OCI-LY7 (cell line): ENCODE results near the gene CEP95. TPM values are rescaled to one million over a fixed set of nuclear protein-coding genes. Genes with fewer than 3 reads are reported as not detected.

Experiments
- BruUV-seq: library from RNA; stranded (reverse); fragments of 400-500 nt; replicated peaks from 2 replicates; lab custom pipeline; 2021; lab: Mats Ljungman, UMichigan
- CTCF ChIA-PET: fragments of 300-600 bp; sonication (Branson Sonifier 250); formaldehyde crosslinking; loops from one replicate; lab custom pipeline; 2022; ENCODE audit warnings: antibody characterized with exemption; ENCODE audit not compliant: unreplicated experiment; lab: Charles Lee
- POLR2A ChIA-PET: fragments of 300-600 bp; sonication (Branson Sonifier 250); formaldehyde crosslinking; loops from one replicate; lab custom pipeline; 2022; ENCODE audit warnings: antibody characterized with exemption; lab: Charles Lee
- DNase-seq: peaks from one replicate; pipeline ENCODE4 v3.0.0-alpha.2; 2015; ENCODE audit warnings: low spot score
- H2AFZ ChIP-seq: fragments of 200-600 bp; sonication (generic), shearing (Covaris generic); 2 replicates; pipeline ENCODE4 v1.6.1; 2014; ENCODE audit warnings: mild to moderate bottlenecking, antibody characterized with exemption, low read length, moderate library complexity
- H3K27ac ChIP-seq: fragments of 200-600 bp; sonication (generic); 2 replicates; pipeline ENCODE4 v1.5.1; 2014; ENCODE audit warnings: mixed run types, low read depth, mild to moderate bottlenecking, moderate library complexity, low read length, inconsistent platforms; ENCODE audit not compliant: poor library complexity, severe bottlenecking
- H3K36me3 ChIP-seq: fragments of 200-600 bp; sonication (generic); 2 replicates; pipeline ENCODE4 v1.6.1; 2014; ENCODE audit warnings: mild to moderate bottlenecking, antibody characterized with exemption, low read length, moderate library complexity, mixed read lengths; ENCODE audit not compliant: insufficient read depth
- H3K4me1 ChIP-seq: fragments of 200-600 bp; sonication (generic); 2 replicates; pipeline ENCODE4 v1.5.1; 2014; ENCODE audit warnings: mild to moderate bottlenecking, low read length; ENCODE audit not compliant: insufficient read depth, poor library complexity, severe bottlenecking
- H3K4me2 ChIP-seq: fragments of 200-600 bp; sonication (generic); 2 replicates; pipeline ENCODE4 v1.6.1; 2014; ENCODE audit warnings: mild to moderate bottlenecking, low read length
- H3K4me3 ChIP-seq: fragments of 200-600 bp; sonication (generic); 2 replicates; pipeline ENCODE4 v1.5.1; 2014; ENCODE audit warnings: mild to moderate bottlenecking, low read depth, low read length; ENCODE audit not compliant: poor library complexity, severe bottlenecking
- H3K79me2 ChIP-seq: fragments of 200-600 bp; sonication (generic); 2 replicates; pipeline ENCODE4 v1.6.1; 2016; ENCODE audit warnings: low read depth, mild to moderate bottlenecking, low read length, moderate library complexity, mixed read lengths; ENCODE audit not compliant: insufficient read depth
- H3K9me2 ChIP-seq: fragments of 200-600 bp; sonication (generic); 2 replicates; pipeline ENCODE4 v1.6.1; 2016; ENCODE audit warnings: mild to moderate bottlenecking, low read length, mixed read lengths; ENCODE audit not compliant: insufficient read depth
- H3K9me3 ChIP-seq: fragments of 200-600 bp; sonication (generic); 2 replicates; pipeline ENCODE4 v1.6.1; 2014; ENCODE audit warnings: mild to moderate bottlenecking, mixed run types, low read length, mixed read lengths
- H4K20me1 ChIP-seq: fragments of 200-600 bp; sonication (generic); 2 replicates; pipeline ENCODE4 v1.6.1; 2014; ENCODE audit warnings: mild to moderate bottlenecking, antibody characterized with exemption, low read length, moderate library complexity, mixed read lengths; ENCODE audit not compliant: insufficient read depth
- EZH2phosphoT487 ChIP-seq: fragments of 200-600 bp; sonication (generic); IDR thresholded peaks from 2 replicates; pipeline ENCODE4 v1.6.1; 2018; ENCODE audit warnings: low read depth, borderline replicate concordance, mild to moderate bottlenecking, mixed run types, antibody characterized with exemption, low read length, moderate library complexity, mixed read lengths
- intact Hi-C: fragments of 100-400 bp; cut with micrococcal nuclease; formaldehyde crosslinking; loops from one replicate; pipeline ENCODE4 v1.10.0; 2022; ENCODE audit not compliant: unreplicated experiment
- microRNA-seq: library from miRNA; unstranded; fragments of <30 nt; microRNA quantifications from one replicate; pipeline ENCODE4 v1.2.0, GENCODE V29; 2022; ENCODE audit warnings: borderline replicate concordance
- small RNA-seq: library from RNA; depleted of rRNA; stranded (forward); fragments of <200 nt; gene quantifications from one replicate; pipeline ENCODE3, GENCODE V24; 2014
- total RNA-seq, 2 experiments: library from RNA; depleted of rRNA in 1 of 2; stranded (reverse); fragments of >200 nt in 1 of 2; shearing (Covaris generic) in 1 of 2; gene quantifications; 2 replicates each; pipeline ENCODE4 v1.2.3, GENCODE V29; 2014 to 2022
- TF ChIP-seq, protein P1 (sequence below): fragments of 200-600 bp; sonication (generic); conservative IDR thresholded peaks from 2 replicates; pipeline ENCODE4 v1.5.1; 2014; ENCODE audit warnings: mild to moderate bottlenecking, antibody characterized with exemption, low read length, moderate library complexity, mixed read lengths

The CEP95 gene
- total RNA-seq, 2 experiments from 2014 or later, result 62.7 to 89.6 TPM

DNA sequence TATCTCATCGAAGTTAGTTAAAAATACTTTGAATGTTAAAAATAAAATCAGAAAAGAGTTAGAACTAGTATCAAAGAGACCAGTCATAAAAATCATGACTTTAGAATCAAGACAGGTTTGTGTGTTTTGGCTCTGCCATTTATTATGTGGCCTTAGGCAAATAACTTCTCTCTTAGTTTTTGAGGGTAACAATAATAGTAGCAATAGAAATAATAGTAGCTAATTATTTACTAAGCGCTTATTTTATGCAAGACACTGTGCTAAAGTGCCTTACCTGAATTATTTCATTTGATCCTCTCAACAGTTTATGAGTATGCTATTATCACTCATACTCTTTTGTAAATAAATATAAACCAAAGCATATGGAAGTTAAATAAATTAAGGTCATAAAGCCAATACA lies 78.4 kb downstream of the CEP95 start:
- POLR2A ChIA-PET, result interaction anchor here (1.7 kb wide), 1 partner anchor 10 kb away, joined by 7 read pairs; no protein-coding TSS in a partner anchor

More for the DNA sequence above, 78.4 kb downstream of the CEP95 start:
- CTCF ChIA-PET, result no interaction called here
- DNase-seq, result no peak
- Histone ChIP-seq H3K9me2 (no peaks in the 10 kb centered on the region), H3K4me2 (no peak overlapping the region), H3K36me3 (peaks cover 28% of the 10 kb centered on the region), H4K20me1 (no peaks in the 10 kb centered on the region), H3K4me3 (no peak overlapping the region), H3K27ac (no peak overlapping the region), H3K79me2 (no peaks in the 10 kb centered on the region), H2AFZ (no peak overlapping the region), H3K9me3 (no peaks in the 10 kb centered on the region), H3K4me1 (no peaks in the 10 kb centered on the region)
- TF ChIP-seq EZH2phosphoT487, result no peak
- TF ChIP-seq, protein P1, sequence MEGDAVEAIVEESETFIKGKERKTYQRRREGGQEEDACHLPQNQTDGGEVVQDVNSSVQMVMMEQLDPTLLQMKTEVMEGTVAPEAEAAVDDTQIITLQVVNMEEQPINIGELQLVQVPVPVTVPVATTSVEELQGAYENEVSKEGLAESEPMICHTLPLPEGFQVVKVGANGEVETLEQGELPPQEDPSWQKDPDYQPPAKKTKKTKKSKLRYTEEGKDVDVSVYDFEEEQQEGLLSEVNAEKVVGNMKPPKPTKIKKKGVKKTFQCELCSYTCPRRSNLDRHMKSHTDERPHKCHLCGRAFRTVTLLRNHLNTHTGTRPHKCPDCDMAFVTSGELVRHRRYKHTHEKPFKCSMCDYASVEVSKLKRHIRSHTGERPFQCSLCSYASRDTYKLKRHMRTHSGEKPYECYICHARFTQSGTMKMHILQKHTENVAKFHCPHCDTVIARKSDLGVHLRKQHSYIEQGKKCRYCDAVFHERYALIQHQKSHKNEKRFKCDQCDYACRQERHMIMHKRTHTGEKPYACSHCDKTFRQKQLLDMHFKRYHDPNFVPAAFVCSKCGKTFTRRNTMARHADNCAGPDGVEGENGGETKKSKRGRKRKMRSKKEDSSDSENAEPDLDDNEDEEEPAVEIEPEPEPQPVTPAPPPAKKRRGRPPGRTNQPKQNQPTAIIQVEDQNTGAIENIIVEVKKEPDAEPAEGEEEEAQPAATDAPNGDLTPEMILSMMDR, result no peak
- no TSS peak for BruUV-seq
- intact Hi-C loops, result no loop called here

Small RNA genes lying within 50 kb of the gene (microRNA-seq; reads per million reads assigned to microRNA genes)
- gene MIR3064, result 18.2 reads per million, percentile 27 among the genes with 10 or more reads in this experiment
- not detected for gene MIR5047

Small RNA genes lying within 50 kb of the gene (small RNA-seq; reads per million reads assigned to genes)
- not detected for gene AC009994.1
- not detected for gene ATP5MFP4

Other genes starting within 250 kb of the CEP95 start
- 7.4 and 8.5 TPM in 2 replicates for gene TEX2, start 243.7 kb upstream of the CEP95 start, total RNA-seq (2014; rRNA removed; shearing (Covaris generic))
- gene TEX2, start 243.7 kb upstream of the CEP95 start, total RNA-seq (2022), result 12.4 and 13.9 TPM in 2 replicates
- gene PECAM1, start 116.1 kb upstream of the CEP95 start, total RNA-seq (2014; rRNA removed; shearing (Covaris generic)), result 14.1 and 16.6 TPM in 2 replicates
- 25.8 and 28.4 TPM in 2 replicates for gene PECAM1, start 116.1 kb upstream of the CEP95 start, total RNA-seq (2022)
- 68.7 and 73.6 TPM in 2 replicates for gene MILR1, start 57.9 kb upstream of the CEP95 start, total RNA-seq (2014; rRNA removed; shearing (Covaris generic))
- 92.2 and 101 TPM in 2 replicates for gene MILR1, start 57.9 kb upstream of the CEP95 start, total RNA-seq (2022)
- gene POLG2, start 9.9 kb upstream of the CEP95 start, total RNA-seq (2014; rRNA removed; shearing (Covaris generic)), result 22.9 and 31.4 TPM in 2 replicates
- gene POLG2, start 9.9 kb upstream of the CEP95 start, total RNA-seq (2022), result 51.1 and 54.4 TPM in 2 replicates
- gene DDX5, start 688 bp upstream of the CEP95 start, total RNA-seq (2014; rRNA removed; shearing (Covaris generic)), result 362 and 461 TPM in 2 replicates
- gene DDX5, start 688 bp upstream of the CEP95 start, total RNA-seq (2022), result 815 and 857 TPM in 2 replicates
- 15.6 and 22.0 TPM in 2 replicates for gene SMURF2, start 155.3 kb downstream of the CEP95 start, total RNA-seq (2014; rRNA removed; shearing (Covaris generic))
- 20.2 and 20.8 TPM in 2 replicates for gene SMURF2, start 155.3 kb downstream of the CEP95 start, total RNA-seq (2022)